Left lobe of liver (tissue), 2 donors: ENCODE measurements around the gene ENPP1. TPM values are rescaled to one million over a fixed set of nuclear protein-coding genes. Genes with fewer than 3 reads are reported as not detected.

Source experiments
- ATAC-seq: fragments of 200-7000 bp; cut with Tn5 transposase; one replicate; pipeline ENCODE4 v1.9.1; 2020; ENCODE audit warnings: mild to moderate bottlenecking, moderate library complexity
- DNase-seq: peaks from one replicate; pipeline ENCODE4 v3.0.0-alpha.2; 2020; ENCODE audit warnings: low spot score
- total RNA-seq: library from RNA; stranded (reverse); gene quantifications from one replicate; pipeline ENCODE4 v1.2.1, GENCODE V29; 2021
- donor health status: DM: no; HTN: no; CAD: no; lungs with moderate emphysema.
- donor health status: DM: no; HTN: yes; CAD: no.

Gene ENPP1
- 49.1 TPM for total RNA-seq

- peak; percentile 83 for DNase-seq
- ATAC-seq: peak; percentile 87
Observed at GRCh38 chr6:131807644-131808459, at the start of gene ENPP1. ENPP1 (plus strand) TSS chr6:131808020; CDS start chr6:131808036, 16 bp downstream.

DNA sequence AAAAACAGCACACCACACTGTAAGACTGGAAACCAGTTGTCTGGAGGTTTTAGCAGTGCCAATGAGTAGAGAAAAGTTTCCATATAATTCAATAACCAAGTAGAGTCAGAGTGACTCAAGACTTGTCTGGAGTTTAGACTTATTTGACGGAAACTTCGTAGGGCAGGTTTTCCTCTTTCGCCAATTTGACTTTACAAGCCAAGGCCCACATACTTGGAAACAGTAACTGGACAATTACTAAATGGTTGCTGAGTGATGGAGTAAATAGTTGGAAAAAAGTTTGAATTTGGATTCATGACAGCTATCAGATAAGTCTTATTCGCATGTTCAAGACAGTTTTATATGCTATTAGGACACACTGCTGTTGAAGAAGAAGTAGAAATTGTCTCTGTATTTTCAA, 48.9 kb upstream of the ENPP1 start:
- no peak for ATAC-seq

DNA sequence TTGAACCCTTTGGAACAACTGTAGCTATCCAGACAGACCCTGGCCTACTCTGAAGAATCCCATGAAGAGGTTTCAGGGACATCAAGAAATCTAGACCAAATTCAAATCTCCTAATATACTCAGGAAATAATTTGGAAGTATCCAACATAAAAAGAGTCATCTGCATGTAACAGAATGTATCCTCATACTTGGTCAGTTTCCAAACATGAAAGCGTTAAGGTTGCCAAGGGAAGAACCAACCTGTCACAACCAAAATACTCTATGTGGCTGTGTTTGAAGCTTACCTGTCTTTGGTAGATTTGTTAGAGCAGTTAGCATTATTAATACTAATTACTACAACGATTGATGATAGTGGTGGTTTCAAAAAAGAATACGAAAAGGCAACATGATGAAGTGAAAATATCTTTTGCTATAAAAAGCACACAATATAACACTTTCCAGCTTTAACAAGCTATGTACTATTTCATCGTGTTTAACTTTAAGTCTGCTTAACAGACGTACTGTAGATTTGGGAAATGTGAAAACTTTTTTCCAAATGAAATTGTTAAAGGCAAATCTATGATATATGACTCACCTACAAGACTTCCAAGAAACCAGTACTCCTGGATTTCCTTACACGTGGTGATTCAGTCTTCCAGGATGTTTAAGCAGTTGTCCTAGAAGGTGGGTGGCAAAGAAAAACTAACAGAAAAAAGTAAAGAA, 46.6 kb upstream of the ENPP1 start:
- DNase-seq (no peak), ATAC-seq (no peak)

More for the DNA sequence above, 48.9 kb upstream of the ENPP1 start:
- DNase-seq: no peak

DNA sequence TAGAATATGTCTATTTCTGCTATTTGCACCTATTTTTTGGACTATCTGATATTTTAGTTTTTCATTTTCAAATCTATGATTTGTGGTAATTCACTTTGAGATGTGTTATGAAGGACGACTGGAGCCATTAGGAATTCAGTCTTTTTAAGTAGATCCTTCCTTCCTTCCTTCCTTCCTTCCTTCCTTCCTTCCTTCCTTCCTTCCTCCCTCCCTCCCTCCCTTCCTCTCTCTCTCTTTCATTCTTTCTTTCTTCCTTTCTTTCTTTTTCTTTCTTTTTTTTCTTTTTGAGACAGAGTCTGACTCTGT, 46.1 kb upstream of the ENPP1 start:
- ATAC-seq (no peak), DNase-seq (no peak)

DNA sequence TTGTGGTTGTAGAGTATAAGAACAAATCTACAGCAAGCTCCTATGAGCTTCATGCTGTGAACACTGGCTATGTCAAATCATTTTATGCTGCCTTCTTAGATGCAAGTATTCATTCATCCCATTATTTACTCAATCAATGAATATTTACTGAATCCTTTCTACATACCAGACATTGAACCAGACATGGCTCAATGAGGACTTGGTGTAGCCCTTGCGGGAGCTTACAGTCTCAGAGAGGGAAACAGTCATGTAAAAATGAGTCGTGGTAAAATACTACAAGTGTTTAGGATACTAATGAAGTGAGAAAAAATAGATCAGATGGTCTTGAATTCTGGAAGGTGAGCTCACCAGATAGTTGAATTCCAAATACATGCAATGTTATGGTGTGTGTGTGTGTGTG, 44.8 kb upstream of the ENPP1 start:
- DNase-seq (no peak), ATAC-seq (peak; percentile 20)

DNA sequence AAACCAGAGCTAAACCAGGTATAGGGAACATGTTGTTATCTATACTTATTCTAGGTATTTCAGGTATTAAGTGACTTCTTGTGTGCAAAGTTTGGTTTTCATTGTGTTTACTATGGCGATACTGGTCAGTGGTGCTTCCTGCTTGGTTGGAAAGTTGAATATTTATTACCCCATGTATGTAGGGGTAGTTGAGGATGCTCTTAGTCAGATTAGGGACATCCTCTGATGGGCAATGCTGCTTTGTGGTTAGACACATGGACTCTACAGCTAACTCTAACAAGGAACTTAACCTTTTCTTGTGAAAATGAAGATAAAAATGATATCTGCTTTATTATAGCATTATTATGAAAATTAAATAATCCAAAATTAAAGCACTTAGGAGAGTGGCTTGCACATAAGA, 44.1 kb upstream of the ENPP1 start:
- no peak for DNase-seq
- no peak for ATAC-seq

GRCh38 chr6:131764350-131764749, 43.5 kb upstream of the ENPP1 start:
- no peak for ATAC-seq
- no peak for DNase-seq

DNA sequence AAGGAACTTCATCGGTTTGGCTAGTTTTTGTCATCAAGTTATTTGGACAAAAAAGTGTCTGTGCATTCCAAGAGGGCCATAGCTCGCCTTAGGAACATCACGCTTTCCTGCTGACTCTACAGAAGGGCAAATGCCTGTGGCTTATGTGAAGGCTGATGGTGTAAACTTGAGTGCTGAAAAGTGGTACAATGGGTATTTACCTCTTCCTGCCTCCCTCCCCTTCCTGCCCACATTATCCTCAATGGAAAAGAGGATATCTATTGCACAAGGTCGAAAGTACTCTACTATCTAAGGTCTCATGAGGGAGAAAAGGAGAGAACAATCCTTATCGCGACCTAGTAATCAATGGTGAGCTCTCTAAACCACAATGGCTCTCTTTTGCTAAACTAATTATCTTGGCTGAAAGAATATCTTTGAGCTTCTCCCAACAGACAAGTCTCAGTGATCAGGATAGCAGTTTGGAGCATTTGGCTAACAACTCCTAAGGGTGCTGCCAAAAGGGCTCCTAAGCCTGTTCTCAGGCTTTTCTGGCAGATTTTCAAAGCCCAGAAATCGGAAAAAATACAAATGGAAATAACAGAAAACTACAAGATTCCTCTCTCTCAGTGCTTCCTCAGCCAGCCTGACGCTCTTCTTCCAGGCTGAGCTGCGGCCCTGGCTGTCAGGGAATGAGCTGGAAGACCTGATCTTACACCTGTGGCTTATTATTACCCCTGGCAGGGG, 42.6 kb upstream of the ENPP1 start:
- ATAC-seq: peak; percentile 45
- no peak for DNase-seq

- no peak for ATAC-seq
- DNase-seq: no peak
Observed at GRCh38 chr6:131765804-131766135, 42.0 kb upstream of the ENPP1 start.

DNA sequence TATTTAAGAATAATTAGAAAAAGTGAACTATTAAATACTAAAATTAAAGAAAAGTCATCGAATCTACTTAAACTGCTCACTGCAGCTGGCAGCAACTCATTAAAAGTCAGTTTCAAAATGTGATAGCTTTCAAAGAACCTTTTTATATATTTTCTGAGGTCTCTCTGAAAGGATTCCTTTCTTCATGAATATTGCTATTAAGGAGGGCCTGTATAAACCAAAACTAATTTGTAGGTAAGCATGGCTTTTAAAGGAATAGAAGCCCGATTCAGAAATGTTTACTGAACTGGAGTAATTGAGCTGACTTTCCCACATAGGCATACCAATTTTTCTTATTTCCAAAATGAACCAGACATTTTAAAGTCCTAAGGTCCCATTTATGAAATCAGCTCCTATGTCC, 41.2 kb upstream of the ENPP1 start:
- no peak for ATAC-seq
- no peak for DNase-seq

DNA sequence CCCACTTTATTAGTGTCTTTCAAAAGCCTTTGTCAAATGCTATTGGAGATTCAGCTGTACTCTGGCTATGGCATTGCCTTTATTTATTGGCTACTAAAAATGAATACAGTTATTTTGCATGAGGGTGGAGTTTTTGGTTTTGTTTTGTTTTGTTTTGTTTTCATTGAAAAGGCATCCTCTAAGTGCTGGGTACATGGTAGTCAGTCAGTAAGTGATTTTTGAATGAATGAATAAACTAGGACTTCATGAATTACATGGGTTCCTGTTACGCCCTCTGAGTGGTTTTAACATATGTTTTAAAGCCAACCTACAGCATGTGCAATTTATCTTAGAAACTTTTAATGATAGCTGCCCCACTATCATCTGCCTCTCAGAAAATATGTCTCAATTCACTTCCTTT, 38.9 kb upstream of the ENPP1 start:
- DNase-seq (no peak), ATAC-seq (no peak)

- ATAC-seq (no peak), DNase-seq (no peak)
Observed at GRCh38 chr6:131769385-131770141, 38.3 kb upstream of the ENPP1 start.

- ATAC-seq: no peak
Observed at GRCh38 chr6:131770776-131771175, 37.0 kb upstream of the ENPP1 start.

GRCh38 chr6:131773284-131773950, 34.4 kb upstream of the ENPP1 start:
- no peak for ATAC-seq
- DNase-seq: no peak

More at GRCh38 chr6:131770776-131771175, 37.0 kb upstream of the ENPP1 start:
- DNase-seq: no peak

DNA sequence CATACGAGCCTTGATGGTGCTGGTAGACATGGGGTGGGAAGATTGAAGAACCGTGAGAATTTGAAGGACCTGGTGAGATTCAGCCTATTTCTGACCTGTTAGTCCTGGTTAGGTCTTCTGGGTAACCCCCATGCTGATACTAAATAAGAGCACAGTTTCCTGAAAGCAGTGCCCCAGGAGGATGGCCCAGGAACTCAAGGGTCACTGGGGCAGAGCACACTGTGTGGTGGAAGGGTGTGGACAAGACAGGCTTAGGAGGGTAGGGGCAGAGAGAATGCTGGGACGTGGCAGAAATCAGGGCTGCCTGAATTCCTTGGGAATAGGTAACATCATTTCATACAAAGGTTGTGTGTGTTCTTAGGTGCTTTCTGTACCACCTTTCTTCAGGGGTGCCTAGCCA, 31.9 kb upstream of the ENPP1 start:
- ATAC-seq (no peak), DNase-seq (no peak)

DNA sequence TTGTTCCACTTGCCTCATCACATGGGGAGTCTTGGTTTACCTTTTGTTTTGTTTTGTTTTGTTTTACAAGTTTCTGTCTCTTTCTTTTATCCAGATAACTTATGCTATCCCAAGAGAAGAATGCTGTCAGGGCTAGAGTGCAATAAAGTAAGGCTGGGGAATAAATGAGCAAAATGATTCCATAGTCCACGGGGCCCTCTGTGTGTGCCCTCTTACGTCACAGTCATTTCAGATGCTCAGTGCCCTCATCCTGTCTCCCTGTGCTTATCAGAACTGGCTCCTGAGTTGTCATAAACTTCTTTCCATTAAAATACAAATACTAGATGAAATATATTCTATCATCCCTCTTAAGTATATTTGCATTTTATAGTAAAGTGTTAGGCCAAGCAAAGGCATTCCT, 30.8 kb upstream of the ENPP1 start:
- ATAC-seq: no peak
- no peak for DNase-seq

- no peak for DNase-seq
- ATAC-seq: no peak
Observed at GRCh38 chr6:131778169-131778568, 29.7 kb upstream of the ENPP1 start.

DNA sequence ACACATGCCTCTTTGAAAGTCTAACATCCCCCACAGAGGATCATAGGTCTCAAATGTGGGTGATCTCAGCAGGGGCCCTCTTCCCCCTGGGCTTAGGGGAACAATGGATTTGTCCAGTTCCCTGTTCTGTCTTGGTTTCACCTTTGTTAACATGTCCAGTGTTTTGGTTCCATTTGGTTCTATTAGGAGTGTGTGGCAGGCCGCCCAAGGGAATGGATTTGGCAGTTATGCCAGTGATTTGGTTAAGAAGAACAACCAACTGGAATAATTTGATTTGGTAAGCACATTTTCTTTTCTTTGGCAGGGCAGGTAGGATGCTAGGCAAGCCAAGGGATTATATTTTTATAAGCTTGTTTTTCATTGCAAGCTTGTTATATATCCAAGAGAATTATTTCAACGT, 28.5 kb upstream of the ENPP1 start:
- ATAC-seq (peak; percentile 30), DNase-seq (no peak)

DNA sequence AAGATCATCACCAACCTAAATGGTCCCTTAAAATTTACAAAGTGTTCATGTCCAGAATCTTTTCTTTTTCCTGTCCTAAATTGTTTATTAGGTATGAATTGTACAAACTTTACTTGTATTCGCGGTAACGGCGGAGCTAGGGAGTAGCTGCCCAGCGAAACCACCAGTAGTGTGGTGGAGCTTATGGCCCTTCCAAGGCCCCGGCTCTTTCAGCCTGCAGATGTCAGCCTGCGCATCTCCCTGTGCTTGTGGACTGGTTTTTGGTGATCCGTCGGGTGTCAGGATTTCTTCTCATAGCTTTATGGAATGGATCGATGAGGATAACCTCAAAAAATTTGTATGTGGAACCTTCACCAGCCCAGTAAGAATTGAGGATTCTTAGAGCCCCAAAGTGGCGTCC, 27.2 kb upstream of the ENPP1 start:
- DNase-seq: no peak
- ATAC-seq: no peak

DNA sequence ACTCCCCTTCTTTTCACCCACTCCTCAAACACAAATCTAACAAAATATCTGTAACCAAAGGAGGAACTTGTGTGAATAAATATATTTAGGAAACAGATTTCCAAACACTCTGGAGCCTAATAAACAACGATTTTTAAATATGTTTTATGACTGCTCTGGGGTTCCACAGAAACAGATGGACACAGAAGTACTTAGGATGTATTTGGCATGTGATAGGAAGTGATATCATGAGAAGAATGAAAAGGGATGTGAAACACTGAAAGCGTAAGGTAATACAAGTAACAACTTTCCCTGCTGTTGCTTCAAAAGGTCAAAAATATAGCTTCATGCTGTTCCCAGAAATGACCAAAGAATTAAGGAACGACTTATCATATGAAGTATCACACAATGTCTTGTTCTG, 26.1 kb upstream of the ENPP1 start:
- no peak for ATAC-seq

DNA sequence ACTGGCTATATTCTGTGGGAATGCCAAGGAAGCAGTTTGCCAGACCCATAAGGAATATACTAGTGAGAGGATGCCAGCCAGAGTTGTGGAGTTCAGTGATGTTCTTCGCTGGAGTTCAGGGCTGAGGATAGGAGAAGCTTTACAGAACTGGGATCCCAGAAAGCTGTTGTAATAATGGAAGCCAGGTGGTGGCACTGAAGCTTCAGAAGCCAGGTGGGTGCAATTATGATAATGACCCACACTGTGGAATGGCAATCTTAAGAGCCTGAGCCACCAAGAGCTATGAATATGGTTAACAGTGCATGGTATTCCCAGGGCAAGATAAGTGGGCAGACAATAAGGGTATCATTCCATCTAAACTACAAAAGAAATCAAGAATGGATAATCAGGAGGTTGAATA, 25.1 kb upstream of the ENPP1 start:
- ATAC-seq: peak; percentile 99
- no peak for DNase-seq

More for the DNA sequence above, 26.1 kb upstream of the ENPP1 start:
- DNase-seq: no peak
